ENCODE data around the gene BPNT1. TPM values are rescaled to one million over a fixed set of nuclear protein-coding genes. Genes with fewer than 3 reads are reported as not detected.

BPNT1 gene
- total and polyA plus RNA-seq, 2 of the 8 experiments (the other 6 are each of a cell fraction or from before 2014, with no cell fraction given), result 13.2 to 16.3 TPM

GRCh38 chr1:220121791-220122530 lies 32.4 kb upstream of the BPNT1 start:
- no peak overlapping the region for H2BK12ac ChIP-seq (ENCODE audit: low read depth, low read length)
- H3K56ac ChIP-seq (replicated peaks; ENCODE audit: insufficient read length, low read depth, low read length), result no peak overlapping the region
- peaks cover 0 to 3% (median 0%) of the 10 kb centered on the region in 4 experiments; a peak in 2 of 7 replicates for H3K4me1 ChIP-seq (replicated peaks in 1 of 4; ENCODE audit: control insufficient read depth in 3 of 4, insufficient read depth in 4 of 4, low read length in 3 of 4)
- H2BK15ac ChIP-seq (ENCODE audit: low read length), result no peak overlapping the region
- H3K27ac ChIP-seq (ENCODE audit: low read depth, low read length), result no peak overlapping the region
- peaks cover 0 to 12% (median under 1%) of the 10 kb centered on the region in 4 experiments; a peak in 2 of 8 replicates for H3K36me3 ChIP-seq (ENCODE audit: control insufficient read depth in 2 of 4, insufficient read depth in 4 of 4, low read length in 3 of 4)
- 94% methylated on average over 8 of the region's 8 CpGs; no CpG with 5 or more reads in 1 of the 2 experiments for WGBS, 2 experiments (ENCODE audit: extremely low coverage in 1 of 2, insufficient coverage in 1 of 2, insufficient read length in 1 of 2, insufficient replicate concordance in 2 of 2, low coverage in 1 of 2, low lambda C conversion rate in 2 of 2, missing lambda C conversion rate in 1 of 2)
- H3K9ac ChIP-seq (replicated peaks in 1 of 4; ENCODE audit: extremely low read depth in 1 of 4, low read depth in 3 of 4, low read length in 3 of 4), result no peak overlapping the region
- no peaks in the 10 kb centered on the region for H3K9me3 ChIP-seq (ENCODE audit: insufficient read depth in 2 of 2, low read depth in 1 of 2, low read length in 1 of 2)
- H3K18ac ChIP-seq (ENCODE audit: extremely low read depth, low read length), result no peak overlapping the region
- ChIA-PET POLR2A (ENCODE audit: partially characterized antibody) (interaction anchor here (1.1 kb wide), 1 partner anchor 9 kb away, joined by 4 read pairs; no protein-coding TSS in a partner anchor), CTCF (ENCODE audit: partially characterized antibody) (interaction anchor here (0.6 to 2.5 kb wide), 7 partner anchors 9 to 695 kb away, joined by 3 to 15 read pairs (median 4); no protein-coding TSS in a partner anchor)
- no peak overlapping the region for H3K4me3 ChIP-seq (ENCODE audit: extremely low read depth in 1 of 4, insufficient read depth in 2 of 4, low read depth in 3 of 4, low read length in 4 of 4)
- H2BK5ac ChIP-seq (ENCODE audit: low read depth, low read length), result no peak overlapping the region
- no peaks in the 10 kb centered on the region; the same call in 1 of the 2 replicates for H3K79me1 ChIP-seq (ENCODE audit: low read depth, low read length)
- no peak overlapping the region for H3K4me2 ChIP-seq (ENCODE audit: insufficient read depth in 1 of 2, low read depth in 2 of 2, low read length in 2 of 2)
- H4K5ac ChIP-seq (ENCODE audit: insufficient read length, low read depth, low read length), result no peak overlapping the region
- no peaks in the 10 kb centered on the region for H3K23me2 ChIP-seq (ENCODE audit: low read depth, low read length)
- no peak overlapping the region for H3K23ac ChIP-seq (ENCODE audit: insufficient read length)
- no peaks in the 10 kb centered on the region for H3K79me2 ChIP-seq (ENCODE audit: control insufficient read depth in 1 of 2, insufficient read depth in 2 of 2, low read length in 2 of 2)
- H4K8ac ChIP-seq (ENCODE audit: extremely low read depth, insufficient read depth, low read length), result no peak overlapping the region
- H2AFZ ChIP-seq (ENCODE audit: low read length), result no peak overlapping the region
- H2BK120ac ChIP-seq (replicated peaks; ENCODE audit: low read depth, low read length), result no peak overlapping the region
- H2AK5ac ChIP-seq (ENCODE audit: low read depth, low read length), result no peak overlapping the region
- DNase-seq (ENCODE audit: low read depth in 1 of 2, low spot score in 2 of 2), result no peak
- no peak overlapping the region for H4K91ac ChIP-seq (replicated peaks; ENCODE audit: insufficient read length, low read length)
- H2BK20ac ChIP-seq (ENCODE audit: low read length), result no peak overlapping the region
- H3K4ac ChIP-seq (replicated peaks; ENCODE audit: insufficient read length, low read depth, low read length), result no peak overlapping the region
- no peak overlapping the region for H3K14ac ChIP-seq (ENCODE audit: insufficient read length)
- no peak for FAIRE-seq
- no peaks in the 10 kb centered on the region for H4K20me1 ChIP-seq (replicated peaks in 1 of 2; ENCODE audit: control insufficient read depth in 1 of 2, insufficient read depth in 2 of 2, low read length in 2 of 2)
- H3K27me3 ChIP-seq (replicated peaks in 1 of 4; ENCODE audit: control insufficient read depth in 3 of 4, extremely low read depth in 1 of 4, insufficient read depth in 3 of 4, low read length in 3 of 4), result no peaks in the 10 kb centered on the region
- TF ChIP-seq YY1 (IDR thresholded peaks at IDR 0.05; ENCODE audit: low read depth, low read length) (no peak), RFX5 (IDR thresholded peaks at IDR 0.05; ENCODE audit: borderline replicate concordance, low read depth, low read length) (no peak), NRF1 (IDR thresholded peaks at IDR 0.05; ENCODE audit: low read depth, low read length) (no peak), ATF3 (IDR thresholded peaks at IDR 0.05; ENCODE audit: insufficient read depth, low read depth, low read length) (no peak), POLR2A (IDR thresholded peaks at IDR 0.05; ENCODE audit: control extremely low read depth in 1 of 2, low read depth in 2 of 2, low read length in 2 of 2) (no peak), CBX5 (IDR thresholded peaks at IDR 0.05; ENCODE audit: low read depth, low read length) (no peak), CHD1 (IDR thresholded peaks at IDR 0.05; ENCODE audit: low read depth, low read length) (no peak), KDM5A (IDR thresholded peaks at IDR 0.05; ENCODE audit: low read length) (no peak), E2F6 (IDR thresholded peaks at IDR 0.05) (no peak), SP1 (IDR thresholded peaks at IDR 0.05; ENCODE audit: low read depth, low read length) (no peak), SRF (IDR thresholded peaks at IDR 0.05; ENCODE audit: low read depth, low read length) (no peak), SAP30 (IDR thresholded peaks at IDR 0.05; ENCODE audit: insufficient read depth, insufficient replicate concordance, low read length) (no peak)
